HG03442 (cell line): Measurements from ENCODE around the gene ABLIM2.

Experiments
- ATAC-seq: cut with Tn5 transposase; IDR thresholded peaks from one replicate; pipeline ENCODE4 v1.9.1; 2021; ENCODE audit warnings: mild to moderate bottlenecking, moderate library complexity; ENCODE audit not compliant: unreplicated experiment

The ABLIM2 gene

DNA sequence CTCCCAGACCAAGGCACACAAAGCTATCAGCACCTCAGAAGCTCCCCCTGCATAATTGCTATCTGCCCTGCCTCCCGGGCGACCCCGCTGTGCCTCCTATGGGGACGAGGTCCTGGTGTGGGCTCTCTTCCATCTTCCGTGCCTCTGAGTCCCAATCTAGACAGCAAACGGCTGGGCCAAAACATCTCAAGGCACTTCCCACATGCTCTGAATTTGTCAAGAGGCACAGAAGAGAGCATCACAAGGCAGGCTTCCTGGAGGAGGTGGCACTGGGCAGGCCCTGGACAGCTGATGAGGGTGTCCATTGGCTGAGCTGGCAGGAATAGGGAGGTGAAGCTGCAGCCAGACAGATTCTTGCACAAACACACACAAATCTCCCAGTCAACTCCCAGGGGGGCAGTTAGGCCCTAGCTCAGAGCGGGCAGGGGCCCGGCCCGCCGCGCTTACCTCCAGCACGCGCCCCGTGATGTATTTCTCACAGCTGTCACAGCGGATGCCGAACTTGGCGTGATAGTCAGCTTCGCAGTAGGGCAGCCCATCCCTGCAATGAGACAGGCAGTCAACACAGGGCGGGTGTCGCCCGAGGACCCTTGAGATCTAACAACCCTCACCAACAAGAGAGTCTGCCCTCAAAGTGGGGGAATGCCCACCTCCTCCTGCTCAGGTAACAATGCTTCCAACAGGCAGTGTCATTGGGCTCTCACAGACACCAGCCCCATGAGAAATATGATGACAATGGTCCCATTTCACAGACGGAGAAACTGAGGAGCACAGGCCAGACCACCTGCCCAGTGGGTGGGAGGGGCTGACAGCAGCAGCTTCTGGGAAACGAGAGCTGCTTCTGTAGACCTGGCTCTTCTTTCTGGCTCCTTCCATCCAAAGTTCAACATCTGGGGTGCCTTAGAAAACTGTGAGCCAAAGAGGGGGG is 81.2 kb downstream of the ABLIM2 start:
- ATAC-seq = no peak

- no peak for ATAC-seq
These were observed 82.6 kb downstream of the ABLIM2 start for GRCh38 chr4:8076023-8076422.

- no peak for ATAC-seq
These were observed 85.3 kb downstream of the ABLIM2 start for GRCh38 chr4:8073206-8073863.

DNA sequence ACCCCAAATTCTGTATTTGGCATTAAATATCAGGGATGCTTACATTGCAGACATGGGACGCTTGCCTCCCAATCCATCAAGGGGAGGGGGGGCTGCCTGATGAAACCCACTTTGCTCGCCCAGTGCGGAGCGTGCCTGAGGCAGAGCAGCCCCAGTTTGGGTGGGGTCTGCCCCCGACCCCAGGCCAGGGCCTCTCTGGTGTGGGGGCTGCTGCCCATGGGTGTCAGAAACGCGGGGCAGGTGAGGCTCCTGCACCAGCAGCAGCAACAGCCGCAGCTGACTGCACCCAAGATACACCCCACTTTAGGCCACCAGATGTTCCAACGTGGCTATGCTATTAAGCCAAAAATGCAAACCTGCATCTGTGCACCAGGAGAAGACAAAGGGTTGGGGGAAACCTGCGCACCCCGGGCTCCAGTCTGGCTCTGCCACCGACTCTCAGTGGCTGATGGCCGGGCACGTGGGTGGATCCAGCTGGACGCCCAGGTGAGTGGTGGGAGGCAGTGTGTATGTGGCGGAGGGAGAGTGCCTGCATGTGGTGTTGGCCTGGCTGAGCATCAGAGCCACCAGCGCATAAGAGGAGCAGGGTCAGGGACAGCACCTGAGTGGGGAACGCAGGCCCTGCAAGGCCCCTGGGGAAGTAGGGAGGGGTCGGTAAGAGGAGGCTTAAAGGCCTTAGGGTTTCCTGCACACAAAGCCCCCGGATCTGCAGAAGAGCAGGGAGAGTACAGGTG is 86.2 kb downstream of the ABLIM2 start:
- ATAC-seq = no peak

DNA sequence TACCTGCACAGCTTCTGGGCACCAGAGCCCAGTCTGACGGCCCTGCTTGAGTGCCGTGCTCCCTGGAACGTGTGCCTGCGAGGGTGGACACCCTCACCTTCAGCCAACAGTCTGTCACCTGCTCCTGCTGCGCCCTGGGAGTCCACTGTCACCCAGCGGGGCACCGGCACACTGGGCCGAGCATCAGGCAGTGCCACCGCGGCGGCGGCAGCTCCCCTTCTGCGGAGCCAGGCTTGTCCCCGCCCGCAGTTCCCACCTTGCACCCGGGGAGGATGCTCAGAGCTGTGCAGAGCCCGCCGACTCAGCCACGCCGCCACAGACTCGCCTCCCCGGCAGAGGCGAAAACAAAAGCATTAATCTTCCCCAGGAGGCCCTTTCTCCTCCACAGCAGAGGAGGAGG is 86.8 kb downstream of the ABLIM2 start:
- no peak for ATAC-seq

- ATAC-seq = no peak
These were observed 87.6 kb downstream of the ABLIM2 start for GRCh38 chr4:8070736-8071718.

DNA sequence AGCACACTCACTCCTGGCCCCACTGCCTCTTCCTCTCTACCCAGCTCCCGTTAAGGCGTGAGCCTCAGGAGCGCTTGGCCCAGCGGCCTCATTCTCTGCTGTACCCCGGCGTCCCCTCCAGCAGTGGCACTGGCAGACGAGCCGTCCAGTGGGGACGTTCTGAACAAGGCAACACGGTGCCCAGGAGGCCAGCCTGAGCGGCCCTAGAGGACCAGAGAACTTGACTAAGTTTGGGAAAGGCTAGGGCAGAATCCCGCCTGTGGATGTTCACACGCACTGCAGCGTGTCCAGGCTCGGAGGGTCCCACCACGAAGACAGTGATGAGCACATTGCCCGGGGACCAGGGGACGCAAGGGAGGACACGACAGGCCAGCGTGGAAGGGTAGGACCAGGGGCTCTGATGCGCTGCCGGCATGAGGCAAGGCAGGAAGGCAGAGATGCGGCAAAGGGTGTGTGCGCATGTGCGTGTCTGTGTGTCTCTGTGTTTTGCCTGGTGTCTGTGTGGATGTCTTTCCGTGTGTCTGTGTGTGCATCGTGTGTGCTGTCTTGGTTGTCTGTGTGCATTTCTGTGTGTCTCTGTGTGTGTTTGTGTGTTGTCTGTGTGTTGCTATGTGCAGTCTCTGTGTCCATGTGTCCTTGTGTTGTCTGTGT is 89.4 kb downstream of the ABLIM2 start:
- no peak for ATAC-seq

DNA sequence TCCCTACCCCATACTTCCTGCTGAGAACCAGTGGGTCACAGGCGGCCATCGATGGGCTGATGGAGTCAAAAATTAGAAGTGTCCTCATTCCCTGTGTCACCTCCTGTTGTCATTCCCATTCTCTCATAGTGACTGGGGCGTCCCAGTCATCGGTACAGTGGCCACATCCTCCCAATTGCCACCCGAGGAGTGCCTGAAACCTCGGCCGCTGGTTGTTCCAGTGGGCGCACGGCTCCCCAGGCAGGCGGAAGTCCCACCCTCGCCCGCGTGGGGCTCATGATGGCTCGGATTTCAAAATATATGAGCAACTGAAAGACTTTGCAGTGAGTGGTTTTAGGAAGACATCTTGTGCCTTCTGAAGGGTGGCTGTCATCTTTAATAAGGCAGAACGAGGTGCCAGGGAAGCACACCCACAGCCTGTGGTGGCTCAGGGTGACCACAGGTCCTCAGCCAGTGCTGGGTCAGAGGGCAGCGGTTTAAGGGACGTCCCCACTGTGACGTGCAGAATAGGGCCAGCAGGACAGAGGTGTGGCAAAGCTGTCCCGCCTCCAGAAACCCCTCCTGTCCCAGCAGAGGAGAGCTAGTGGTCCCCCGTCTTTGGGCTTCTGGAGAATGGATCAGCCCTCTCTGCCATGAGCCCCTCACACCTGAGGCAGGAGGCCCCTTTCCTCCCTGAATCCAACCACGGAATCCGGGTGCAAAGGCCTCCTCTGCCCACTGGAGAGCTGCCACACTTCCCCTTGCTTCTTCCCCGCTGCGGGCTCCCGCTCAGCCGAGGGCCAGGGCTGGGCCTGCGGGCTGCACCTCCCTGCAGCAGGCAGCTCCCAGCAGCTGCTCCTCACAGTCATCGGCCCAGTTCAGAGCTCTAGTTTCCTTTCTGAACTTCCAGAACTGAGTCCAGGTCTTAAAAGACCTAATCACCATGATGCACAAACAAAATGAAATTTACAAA is 90.4 kb downstream of the ABLIM2 start:
- ATAC-seq = no peak

DNA sequence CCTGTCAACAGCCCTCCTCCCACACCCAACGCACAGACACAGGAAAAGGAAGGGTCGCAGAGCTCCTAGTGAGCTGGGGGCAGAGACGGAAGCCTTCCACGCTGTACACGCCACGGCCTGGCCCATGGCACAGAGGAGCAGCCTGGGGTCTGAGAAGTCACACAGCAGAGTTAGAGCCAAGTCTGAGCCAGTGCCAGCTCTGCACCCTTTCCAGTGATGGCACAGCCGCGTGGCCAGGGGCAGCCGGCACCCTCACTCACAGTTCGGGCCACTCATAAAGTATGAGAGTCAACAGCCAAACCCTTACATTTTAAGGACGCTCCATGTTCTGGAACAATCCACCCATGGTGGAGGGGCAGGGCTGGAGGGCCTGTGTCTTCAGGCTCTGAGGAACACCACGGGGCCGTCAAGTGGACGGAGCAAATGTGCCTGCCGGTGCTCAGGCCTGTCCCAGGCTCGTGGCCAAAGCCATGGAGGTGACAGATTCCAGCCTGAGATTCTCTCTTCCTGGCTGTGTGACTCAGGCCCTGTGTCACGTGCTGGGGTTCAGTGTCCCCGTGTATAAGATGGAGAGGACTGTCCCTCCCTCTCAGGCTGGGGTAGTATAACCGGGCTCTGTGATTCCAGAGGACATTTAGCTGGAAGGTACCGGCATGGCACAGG is 91.2 kb downstream of the ABLIM2 start:
- ATAC-seq = no peak

- ATAC-seq = no peak
These were observed 92.2 kb downstream of the ABLIM2 start for GRCh38 chr4:8066336-8066931.

- ATAC-seq = no peak
These were observed 94.5 kb downstream of the ABLIM2 start for GRCh38 chr4:8063974-8064563.

DNA sequence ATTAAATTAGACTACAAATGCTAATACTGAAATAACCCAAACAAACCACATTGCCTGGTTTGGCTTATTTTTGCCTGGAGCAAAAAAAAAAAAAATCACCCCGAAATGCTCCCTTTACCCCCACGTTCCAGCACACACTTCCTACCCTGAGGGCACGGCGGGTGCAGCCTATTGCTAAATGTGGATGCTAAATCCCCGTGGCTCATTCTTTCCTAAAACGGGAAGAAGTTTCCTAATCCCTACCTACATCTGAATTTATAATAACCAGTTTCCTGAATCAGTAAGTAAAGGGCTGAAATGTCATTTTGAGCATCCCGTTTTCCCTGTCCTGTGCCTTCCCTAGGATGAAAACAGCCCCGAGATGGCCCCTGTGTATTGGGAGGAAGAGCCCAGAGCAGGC is 97.0 kb downstream of the ABLIM2 start:
- no peak for ATAC-seq

DNA sequence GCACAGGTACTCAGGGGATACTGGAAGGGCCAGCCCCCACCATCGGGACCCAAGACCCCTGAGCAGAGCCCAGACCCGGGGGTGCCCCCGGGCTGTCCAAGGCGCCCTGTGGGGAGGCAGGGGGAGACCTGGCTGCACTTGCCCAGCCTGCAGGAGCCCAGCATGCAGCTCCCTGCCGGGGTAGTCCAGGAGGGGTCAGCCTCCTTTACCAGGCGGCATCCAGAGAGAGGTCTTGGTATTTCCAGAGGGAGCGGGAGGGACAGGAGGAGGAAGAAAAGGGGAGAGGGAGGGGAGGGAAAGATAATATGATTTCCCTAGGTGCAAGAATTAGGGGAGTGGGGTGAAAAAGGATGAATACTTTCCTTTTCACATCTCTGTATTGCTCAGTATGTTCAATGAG is 97.5 kb downstream of the ABLIM2 start:
- no peak for ATAC-seq

DNA sequence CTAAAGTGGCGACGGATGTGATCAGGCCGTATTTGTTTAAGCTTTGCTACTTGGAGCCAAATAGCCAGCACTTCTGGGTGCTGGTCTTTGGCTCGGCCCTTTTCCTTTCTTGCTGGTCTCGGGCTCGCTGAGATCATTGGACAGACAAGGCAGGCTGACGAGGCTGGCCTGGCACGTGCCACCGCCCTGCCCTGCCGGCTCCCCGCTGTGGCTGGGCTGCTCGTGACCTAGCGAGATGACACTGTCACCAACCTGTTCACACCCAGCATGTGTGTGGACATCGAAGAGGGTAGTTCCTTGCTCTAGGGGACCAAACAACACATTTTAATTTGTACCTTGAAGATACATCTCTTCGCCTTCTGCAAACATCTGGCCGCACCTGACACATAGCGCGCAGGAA is 98.0 kb downstream of the ABLIM2 start:
- no peak for ATAC-seq

- ATAC-seq = no peak
These were observed 100.6 kb downstream of the ABLIM2 start for GRCh38 chr4:8058031-8058479.

- no peak for ATAC-seq
These were observed 103.4 kb downstream of the ABLIM2 start for GRCh38 chr4:8055206-8055605.

- ATAC-seq = no peak
These were observed 104.7 kb downstream of the ABLIM2 start for GRCh38 chr4:8053688-8054449.
